Fibroblast of lung (primary cell): Measurements from ENCODE around the gene FBXL17.

Source experiments
- EZH2 ChIP-seq: IDR thresholded peaks from 2 replicates; pipeline ENCODE4 v1.5.1; 2012; ENCODE audit warnings: low read length, control low read depth, mild to moderate bottlenecking; ENCODE audit errors: missing control alignments
- TF ChIP-seq, protein P1 (sequence below), 2 donors: IDR thresholded peaks in 1 of 2; conservative IDR thresholded peaks in 1 of 2; 1 replicate in 1 of 2; 2 replicates in 1 of 2; pipeline ENCODE4 v1.5.1; 2011 to 2012; ENCODE audit warnings: low read length in 2 of 2, control low read depth in 1 of 2, inconsistent platforms in 1 of 2, low read depth in 1 of 2, mild to moderate bottlenecking in 1 of 2

DNA sequence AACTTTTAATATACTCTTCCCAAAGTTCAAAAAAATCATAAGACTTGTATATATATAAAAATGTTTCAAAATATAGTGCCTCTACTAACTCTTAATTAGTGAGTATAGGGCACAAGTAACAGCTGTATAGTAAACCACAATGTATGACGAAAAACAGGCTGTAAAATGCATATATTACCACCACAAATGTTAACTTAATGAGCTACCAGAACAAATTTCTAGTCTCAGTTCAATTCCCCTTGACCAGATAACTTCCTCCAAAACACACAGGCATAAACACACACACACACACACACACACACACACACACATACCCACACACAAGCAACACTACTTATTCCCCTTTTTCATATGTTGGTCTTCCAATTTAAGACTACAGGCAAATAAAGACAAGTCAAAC is 78.8 kb downstream of the FBXL17 start:
- TF ChIP-seq, protein P1, sequence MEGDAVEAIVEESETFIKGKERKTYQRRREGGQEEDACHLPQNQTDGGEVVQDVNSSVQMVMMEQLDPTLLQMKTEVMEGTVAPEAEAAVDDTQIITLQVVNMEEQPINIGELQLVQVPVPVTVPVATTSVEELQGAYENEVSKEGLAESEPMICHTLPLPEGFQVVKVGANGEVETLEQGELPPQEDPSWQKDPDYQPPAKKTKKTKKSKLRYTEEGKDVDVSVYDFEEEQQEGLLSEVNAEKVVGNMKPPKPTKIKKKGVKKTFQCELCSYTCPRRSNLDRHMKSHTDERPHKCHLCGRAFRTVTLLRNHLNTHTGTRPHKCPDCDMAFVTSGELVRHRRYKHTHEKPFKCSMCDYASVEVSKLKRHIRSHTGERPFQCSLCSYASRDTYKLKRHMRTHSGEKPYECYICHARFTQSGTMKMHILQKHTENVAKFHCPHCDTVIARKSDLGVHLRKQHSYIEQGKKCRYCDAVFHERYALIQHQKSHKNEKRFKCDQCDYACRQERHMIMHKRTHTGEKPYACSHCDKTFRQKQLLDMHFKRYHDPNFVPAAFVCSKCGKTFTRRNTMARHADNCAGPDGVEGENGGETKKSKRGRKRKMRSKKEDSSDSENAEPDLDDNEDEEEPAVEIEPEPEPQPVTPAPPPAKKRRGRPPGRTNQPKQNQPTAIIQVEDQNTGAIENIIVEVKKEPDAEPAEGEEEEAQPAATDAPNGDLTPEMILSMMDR (conservative IDR thresholded peaks at IDR 0.05 in 1 of 2, IDR thresholded peaks at IDR 0.05 in 1 of 2; ENCODE audit: low read depth in 1 of 2, low read length in 2 of 2): no peak
- TF ChIP-seq EZH2: no peak
